GM20431 (cell line): Measurements from ENCODE around the gene UGT1A4.
"Not testable (repeated sequence)": the region's sequence is repeated elsewhere in the genome, so short reads cannot be mapped to it uniquely, and the experiment has no call there.

Source experiments
- in situ Hi-C: fragments of 300-500 bp; cut with MseI, MboI; formaldehyde crosslinking; loops from one replicate; pipeline ENCODE4 v1.15.0; 2020; ENCODE audit warnings: low sequenced_read_pairs; ENCODE audit not compliant: unreplicated experiment

Gene UGT1A4

DNA sequence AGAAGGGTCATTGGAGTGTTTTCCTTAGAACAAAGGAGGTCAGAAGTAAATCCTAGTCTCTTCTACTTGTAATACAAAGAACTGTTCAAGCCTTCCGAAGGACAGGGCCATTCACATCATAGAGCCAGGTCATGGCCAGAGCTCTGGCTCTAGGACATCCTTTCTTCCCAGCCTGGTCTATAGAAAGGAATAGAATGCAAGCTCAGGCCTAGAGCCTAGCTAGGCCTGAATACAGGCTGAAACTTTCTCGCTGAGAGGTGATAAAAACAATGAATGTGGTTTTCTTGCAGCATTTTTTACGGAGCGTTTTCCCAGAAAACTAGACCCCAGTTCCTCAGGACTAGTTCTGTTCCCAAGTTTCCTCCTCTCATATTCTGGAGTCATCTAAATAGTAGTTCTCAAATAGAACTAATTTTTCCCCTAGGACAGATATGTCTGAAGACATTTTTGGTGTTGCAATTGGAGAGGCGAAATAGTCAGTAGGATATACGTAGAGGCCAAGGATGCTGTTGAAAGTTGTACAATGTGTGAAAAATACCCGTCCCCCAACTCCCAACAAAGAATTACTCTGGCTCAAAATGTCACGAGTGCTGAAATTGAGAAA is 19.0 kb upstream of the UGT1A4 start:
- in situ Hi-C loops = loop anchor here (25.0 kb wide), 1 partner anchor 237 kb away; no protein-coding TSS in a partner anchor

GRCh38 chr2:233700028-233700635 is 18.4 kb upstream of the UGT1A4 start:
- in situ Hi-C loops = loop anchor here (25.0 kb wide), 1 partner anchor 238 kb away; no protein-coding TSS in a partner anchor

GRCh38 chr2:233700842-233701241 is 17.7 kb upstream of the UGT1A4 start:
- in situ Hi-C loops = loop anchor here (25.0 kb wide), 1 partner anchor 239 kb away; no protein-coding TSS in a partner anchor

GRCh38 chr2:233702238-233702637 is 16.3 kb upstream of the UGT1A4 start:
- in situ Hi-C loops = loop anchor here (25.0 kb wide), 1 partner anchor 240 kb away; no protein-coding TSS in a partner anchor

- in situ Hi-C loops = loop anchor here (25.0 kb wide), 1 partner anchor 244 kb away; no protein-coding TSS in a partner anchor
Observed at GRCh38 chr2:233705911-233706506, 12.5 kb upstream of the UGT1A4 start.

GRCh38 chr2:233706720-233707119 is 11.8 kb upstream of the UGT1A4 start:
- in situ Hi-C loops = loop anchor here (25.0 kb wide), 1 partner anchor 244 kb away; no protein-coding TSS in a partner anchor

GRCh38 chr2:233707940-233708644 is 10.4 kb upstream of the UGT1A4 start:
- in situ Hi-C loops = loop anchor here (25.0 kb wide), 1 partner anchor 246 kb away; no protein-coding TSS in a partner anchor

DNA sequence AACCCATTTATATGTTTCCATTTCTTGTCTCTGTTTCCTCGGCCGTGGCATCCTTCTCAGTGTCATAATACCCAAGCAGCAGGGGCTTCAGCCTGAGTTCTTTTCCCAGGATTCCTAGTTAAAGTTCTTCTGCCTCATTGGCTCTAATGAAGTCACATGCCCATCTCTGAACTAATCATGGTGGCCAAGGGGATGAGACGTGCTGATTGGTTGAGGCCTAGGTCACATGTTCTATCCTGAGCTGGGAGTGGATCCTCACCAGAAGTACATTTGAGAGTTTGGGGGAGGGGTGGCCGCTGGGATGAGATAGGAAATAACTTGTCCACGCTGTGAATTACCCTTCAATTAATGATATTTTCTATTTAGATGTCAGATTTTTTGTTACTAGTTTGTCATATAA is 9.6 kb upstream of the UGT1A4 start:
- in situ Hi-C loops = loop anchor here (25.0 kb wide), 1 partner anchor 247 kb away; no protein-coding TSS in a partner anchor

DNA sequence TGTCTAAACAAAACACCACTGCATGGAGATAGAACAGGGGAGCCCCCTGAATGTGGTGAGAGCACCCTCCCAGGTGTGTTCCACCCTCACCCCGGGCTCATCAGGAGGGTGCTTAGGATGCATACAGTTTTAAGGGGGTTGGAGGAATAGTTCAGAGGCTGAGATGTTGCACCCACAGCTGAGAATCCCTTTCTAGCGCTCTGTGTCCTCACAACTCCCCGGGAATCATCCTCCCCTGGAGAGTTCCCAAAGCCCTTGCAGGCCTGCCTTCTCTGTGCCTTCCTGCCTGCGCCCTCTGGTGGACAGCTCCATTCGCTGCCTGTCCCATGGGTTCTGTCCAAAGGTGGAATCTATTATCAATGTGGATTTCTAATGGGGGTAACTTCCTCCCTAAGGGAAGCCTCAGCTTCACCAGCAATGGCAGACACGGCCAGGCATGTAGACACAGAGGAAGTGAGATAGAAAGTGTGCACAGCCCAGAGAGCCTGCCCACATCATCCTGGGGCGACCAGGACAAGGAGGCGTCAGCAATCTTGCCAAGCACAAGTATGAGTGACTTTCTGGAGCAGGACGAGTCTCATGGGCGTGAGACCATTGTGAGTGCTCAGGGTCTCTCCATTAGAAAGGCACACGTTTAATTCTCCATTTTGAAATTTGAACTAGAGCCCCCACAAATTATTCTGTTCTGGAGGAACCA is 7.1 kb upstream of the UGT1A4 start:
- in situ Hi-C loops = loop anchor here (25.0 kb wide), 1 partner anchor 249 kb away; no protein-coding TSS in a partner anchor

GRCh38 chr2:233712611-233713261 is 5.8 kb upstream of the UGT1A4 start, which contains the start of gene UGT1A5:
Gene UGT1A5 (plus strand): TSS chr2:233712907. CDS start chr2:233712992, 85 bp downstream.
- in situ Hi-C loops = loop anchor here (25.0 kb wide), 1 partner anchor 250 kb away; no protein-coding TSS in a partner anchor

GRCh38 chr2:233713262-233713615 is 5.3 kb upstream of the UGT1A4 start:
- in situ Hi-C loops = loop anchor here (25.0 kb wide), 1 partner anchor 251 kb away; no protein-coding TSS in a partner anchor

- in situ Hi-C loops = loop anchor here (25.0 kb wide), 1 partner anchor 252 kb away; no protein-coding TSS in a partner anchor
Observed at GRCh38 chr2:233714121-233714520, 4.4 kb upstream of the UGT1A4 start.

DNA sequence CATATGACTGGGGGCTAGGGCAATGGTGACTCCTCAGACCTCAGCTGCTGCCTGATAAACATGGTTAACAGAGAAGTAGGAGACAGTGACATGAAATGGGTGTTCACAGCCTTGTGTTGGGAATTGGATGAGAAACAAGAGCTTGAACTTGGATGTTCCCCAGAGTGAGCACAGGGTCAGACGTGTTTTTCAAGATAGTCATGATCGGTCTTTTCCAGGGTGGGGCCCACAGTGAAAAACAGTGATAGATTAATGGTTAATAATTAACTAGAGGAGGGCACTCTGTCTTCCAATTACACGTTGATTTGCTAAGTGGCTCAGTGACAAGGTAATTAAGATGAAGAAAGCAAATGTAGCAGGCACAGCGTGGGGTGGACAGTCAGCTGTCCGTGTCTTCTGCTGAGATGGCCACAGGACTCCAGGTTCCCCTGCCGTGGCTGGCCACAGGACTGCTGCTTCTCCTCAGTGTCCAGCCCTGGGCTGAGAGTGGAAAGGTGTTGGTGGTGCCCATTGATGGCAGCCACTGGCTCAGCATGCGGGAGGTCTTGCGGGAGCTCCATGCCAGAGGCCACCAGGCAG is 10.3 kb downstream of the UGT1A4 start, which contains the start of gene UGT1A3:
Gene UGT1A3 (plus strand): TSS at position 320 of the 579 bp plus-strand sequence. CDS start 85 bp downstream, at position 405.
- in situ Hi-C loops = no loop called here

GRCh38 chr2:233736868-233737653 is 18.5 kb downstream of the UGT1A4 start:
- in situ Hi-C loops = not testable (repeated sequence)

DNA sequence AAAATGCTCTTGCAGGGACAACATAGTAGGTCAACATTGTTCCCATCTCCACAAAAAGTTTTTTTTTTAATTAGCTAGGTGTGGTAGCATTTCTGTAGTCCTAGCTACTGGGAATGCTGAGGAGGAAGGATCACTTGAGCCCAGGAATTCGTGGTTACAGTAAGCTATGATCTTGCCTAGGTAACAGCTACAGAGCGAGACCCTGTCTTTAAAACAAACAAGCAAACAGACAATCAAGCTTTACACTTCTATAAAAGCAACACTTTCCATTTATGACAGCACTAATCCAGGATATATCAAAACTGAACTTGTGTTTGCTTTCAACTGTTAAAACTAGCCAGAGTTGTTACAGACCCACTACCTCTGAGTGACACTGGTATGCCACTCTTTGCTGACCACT is 22.3 kb downstream of the UGT1A4 start:
- in situ Hi-C loops = no loop called here

- in situ Hi-C loops = no loop called here
Observed at GRCh38 chr2:233743464-233744259, 25.1 kb downstream of the UGT1A4 start.
